ENCODE data around the gene ROR2.

DNA sequence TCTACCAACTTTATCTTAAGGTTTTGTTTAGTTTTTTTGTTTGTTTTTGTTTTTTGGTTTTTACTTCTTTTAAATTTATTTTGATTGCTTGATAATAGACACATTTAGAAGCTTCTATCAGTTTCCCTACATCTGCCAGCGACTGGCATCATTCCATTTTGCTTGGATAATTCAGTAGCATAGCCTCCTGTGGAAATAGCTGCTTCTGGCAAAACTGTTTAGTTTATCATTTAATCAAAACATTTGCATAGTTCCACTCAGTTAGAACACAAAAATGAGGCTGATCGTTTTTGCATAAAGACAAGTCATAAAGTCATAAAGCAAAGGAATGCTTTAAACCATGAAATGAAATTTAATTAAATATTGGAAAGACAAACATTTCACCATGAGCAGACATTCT, 392.7 kb downstream of the ROR2 start:
- TF ChIP-seq CTCF (conservative IDR thresholded peaks at IDR 0.05 in 1 of 2, IDR thresholded peaks at IDR 0.05 in 1 of 2; ENCODE audit: extremely low read depth in 1 of 2, insufficient read depth in 1 of 2, low read depth in 1 of 2, low read length in 2 of 2) (no peak), EZH2 (IDR thresholded peaks at IDR 0.05; ENCODE audit: borderline replicate concordance, low read length) (no peak)

Measured in mammary epithelial cell (primary cell).